Chondrocyte (in vitro differentiated cells): ENCODE results near the gene PLA2G2D. TPM values are rescaled to one million over a fixed set of nuclear protein-coding genes. Genes with fewer than 3 reads are reported as not detected.

ENCODE experiments used
- DNase-seq: peaks from one replicate; pipeline ENCODE4 v3.0.0; 2021; ENCODE audit warnings: mixed read lengths, low spot score
- H3K27ac Mint-ChIP-seq: one replicate; pipeline ENCODE4 v1.8.0; 2021; ENCODE audit warnings: mild to moderate bottlenecking, moderate library complexity, mixed read lengths; ENCODE audit not compliant: unreplicated experiment
- H3K27me3 Mint-ChIP-seq: 2 replicates; pipeline ENCODE4 v1.8.0; 2021; ENCODE audit warnings: low read depth, mixed read lengths
- H3K36me3 Mint-ChIP-seq: 2 replicates; pipeline ENCODE4 v1.8.0; 2021; ENCODE audit warnings: low read depth, mixed read lengths
- H3K4me1 Mint-ChIP-seq: 2 replicates; pipeline ENCODE4 v1.8.0; 2021; ENCODE audit warnings: low read depth, mild to moderate bottlenecking, mixed read lengths
- H3K4me3 Mint-ChIP-seq: one replicate; pipeline ENCODE4 v1.8.0; 2021; ENCODE audit warnings: mild to moderate bottlenecking, moderate library complexity, mixed read lengths; ENCODE audit not compliant: unreplicated experiment
- H3K9me3 Mint-ChIP-seq: 2 replicates; pipeline ENCODE4 v1.8.0; 2021; ENCODE audit warnings: low read depth, mixed read lengths
- CTCF ChIP-seq: fragments of 200-600 bp; sonication (generic); IDR thresholded peaks from 2 replicates; pipeline ENCODE4 v1.5.0; 2021; ENCODE audit warnings: antibody characterized with exemption, mild to moderate bottlenecking, moderate library complexity
- total RNA-seq: library from RNA; stranded (reverse); gene quantifications from 3 replicates; pipeline ENCODE4 v1.2.1, GENCODE V29; 2021

The PLA2G2D gene
- total RNA-seq, 1 donor from 2014 or later = not detected

- H3K27ac Mint-ChIP-seq = no peak overlapping the region
Observed at GRCh38 chr1:20090641-20091040, 28.7 kb downstream of the PLA2G2D start.

GRCh38 chr1:20090119-20090518 lies 29.2 kb downstream of the PLA2G2D start:
- Mint-ChIP-seq H3K27me3 (peaks cover 40% of the 10 kb centered on the region), H3K36me3 (no peaks in the 10 kb centered on the region), H3K9me3 (no peaks in the 10 kb centered on the region), H3K4me1 (no peaks in the 10 kb centered on the region), H3K27ac (no peak overlapping the region), H3K4me3 (no peak overlapping the region)
- TF ChIP-seq CTCF = no peak
- no peak for DNase-seq

More at GRCh38 chr1:20090641-20091040, 28.7 kb downstream of the PLA2G2D start:
- Mint-ChIP-seq H3K4me3 (no peak overlapping the region), H3K36me3 (no peaks in the 10 kb centered on the region), H3K4me1 (no peaks in the 10 kb centered on the region), H3K9me3 (no peaks in the 10 kb centered on the region), H3K27me3 (peaks cover 40% of the 10 kb centered on the region)
- DNase-seq = no peak
- TF ChIP-seq CTCF = no peak

- no peak for DNase-seq
- TF ChIP-seq CTCF = no peak
- Mint-ChIP-seq H3K27me3 (peaks cover 40% of the 10 kb centered on the region), H3K4me1 (no peaks in the 10 kb centered on the region), H3K27ac (no peak overlapping the region), H3K4me3 (no peak overlapping the region), H3K9me3 (no peaks in the 10 kb centered on the region), H3K36me3 (no peaks in the 10 kb centered on the region)
Observed at GRCh38 chr1:20089328-20090077, 29.8 kb downstream of the PLA2G2D start.

GRCh38 chr1:20087668-20088067 lies 31.7 kb downstream of the PLA2G2D start:
- peak; percentile 12 for TF ChIP-seq CTCF
- Mint-ChIP-seq H3K4me3 (no peak overlapping the region), H3K9me3 (no peaks in the 10 kb centered on the region), H3K36me3 (no peaks in the 10 kb centered on the region), H3K27ac (no peak overlapping the region), H3K4me1 (no peaks in the 10 kb centered on the region), H3K27me3 (peaks cover 30% of the 10 kb centered on the region)
- DNase-seq = no peak

- no peak overlapping the region for H3K27ac Mint-ChIP-seq
Observed at GRCh38 chr1:20086800-20087199, 32.5 kb downstream of the PLA2G2D start.

More at GRCh38 chr1:20086800-20087199, 32.5 kb downstream of the PLA2G2D start:
- no peaks in the 10 kb centered on the region for H3K4me1 Mint-ChIP-seq
- H3K36me3 Mint-ChIP-seq = no peaks in the 10 kb centered on the region
- H3K27me3 Mint-ChIP-seq = peaks cover 22% of the 10 kb centered on the region
- DNase-seq = no peak
- H3K4me3 Mint-ChIP-seq = no peak overlapping the region
- no peaks in the 10 kb centered on the region for H3K9me3 Mint-ChIP-seq
- no peak for TF ChIP-seq CTCF
